Stimulated activated naive CD8-positive, alpha-beta T cell treated with anti-CD3 and anti-CD28 coated beads, Interleukin-15, amount 100 ng/mL, for 72 hours (primary cell): Measurements from ENCODE around the gene RAPGEF1.
A peak's percentile ranks its signal among the peaks of the same experiment; 100 is the strongest.
"Not testable (repeated sequence)": the region's sequence is repeated elsewhere in the genome, so short reads cannot be mapped to it uniquely, and the experiment has no call there.

Source experiments
- ATAC-seq: fragments of 150-1000 bp; cut with Tn5 transposase; 2 replicates; pipeline ENCODE4 v1.10.0; 2021; ENCODE audit warnings: mild to moderate bottlenecking, moderate library complexity
- DNase-seq, 2 donors: peaks; one replicate each; pipeline ENCODE4 v3.0.0; 2021 to 2022
- H3K27ac Mint-ChIP-seq, 2 donors: one replicate each; pipeline ENCODE4 v1.8.0; 2022; ENCODE audit warnings: mild to moderate bottlenecking in 2 of 2, mixed read lengths in 2 of 2, moderate library complexity in 2 of 2
- H3K27me3 Mint-ChIP-seq: one replicate; pipeline ENCODE4 v1.8.0; 2022; ENCODE audit warnings: mixed read lengths
- H3K4me1 Mint-ChIP-seq: one replicate; pipeline ENCODE4 v1.8.0; 2022; ENCODE audit warnings: mild to moderate bottlenecking, mixed read lengths
- H3K4me3 Mint-ChIP-seq, 2 donors: one replicate each; pipeline ENCODE4 v1.8.0; 2022; ENCODE audit warnings: mild to moderate bottlenecking in 2 of 2, mixed read lengths in 2 of 2, moderate library complexity in 1 of 2
- H3K9me3 Mint-ChIP-seq, 2 donors: one replicate each; pipeline ENCODE4 v1.8.0; 2022; ENCODE audit warnings: mixed read lengths in 2 of 2

The RAPGEF1 gene

GRCh38 chr9:131695836-131696460 is 43.9 kb downstream of the RAPGEF1 start:
- Mint-ChIP-seq H3K9me3 (no peaks in the 10 kb centered on the region), H3K4me1 (peaks cover 86% of the 10 kb centered on the region), H3K4me3 (no peak overlapping the region), H3K27ac (no peak overlapping the region), H3K27me3 (no peaks in the 10 kb centered on the region)
- DNase-seq (no peak), ATAC-seq (no peak)

GRCh38 chr9:131695366-131695765 is 44.5 kb downstream of the RAPGEF1 start:
- H3K27me3 Mint-ChIP-seq, result no peaks in the 10 kb centered on the region
- no peak overlapping the region for H3K27ac Mint-ChIP-seq
- DNase-seq, result no peak
- H3K4me1 Mint-ChIP-seq, result peaks cover 91% of the 10 kb centered on the region
- H3K9me3 Mint-ChIP-seq, result no peaks in the 10 kb centered on the region
- no peak overlapping the region for H3K4me3 Mint-ChIP-seq
- no peak for ATAC-seq

- Mint-ChIP-seq H3K4me1 (peaks cover 90% of the 10 kb centered on the region), H3K4me3 (peak overlapping the region; percentile 7 to 17), H3K27ac (no peak overlapping the region), H3K9me3 (no peaks in the 10 kb centered on the region), H3K27me3 (no peaks in the 10 kb centered on the region)
- DNase-seq (no peak), ATAC-seq (no peak)
Measured at GRCh38 chr9:131693651-131694597, 46.0 kb downstream of the RAPGEF1 start.

GRCh38 chr9:131692612-131693562 is 47.0 kb downstream of the RAPGEF1 start:
- H3K4me3 Mint-ChIP-seq, result no peak overlapping the region
- ATAC-seq, result no peak
- H3K4me1 Mint-ChIP-seq, result peaks cover 80% of the 10 kb centered on the region
- no peaks in the 10 kb centered on the region for H3K9me3 Mint-ChIP-seq
- no peaks in the 10 kb centered on the region for H3K27me3 Mint-ChIP-seq
- no peak overlapping the region for H3K27ac Mint-ChIP-seq
- no peak for DNase-seq

- H3K4me3 Mint-ChIP-seq, result peak overlapping the region; percentile 62 to 71
- ATAC-seq, result no peak
- no peak for DNase-seq
- peak overlapping the region in 1 of 2 donors; percentile 83 for H3K27ac Mint-ChIP-seq
- H3K27me3 Mint-ChIP-seq, result no peaks in the 10 kb centered on the region
- peaks cover 76% of the 10 kb centered on the region for H3K4me1 Mint-ChIP-seq
- no peaks in the 10 kb centered on the region for H3K9me3 Mint-ChIP-seq
Measured at GRCh38 chr9:131691969-131692611, 47.8 kb downstream of the RAPGEF1 start.

- Mint-ChIP-seq H3K4me1 (peaks cover 80% of the 10 kb centered on the region), H3K27me3 (no peaks in the 10 kb centered on the region), H3K9me3 (no peaks in the 10 kb centered on the region), H3K4me3 (peak overlapping the region; percentile 52 to 67), H3K27ac (peak overlapping the region in 1 of 2 donors; percentile 36)
- ATAC-seq, result peak; percentile 65
- no peak for DNase-seq
Measured at GRCh38 chr9:131690941-131691573, 48.8 kb downstream of the RAPGEF1 start.

- H3K4me3 Mint-ChIP-seq, result no peak overlapping the region
Measured at GRCh38 chr9:131690462-131690861, 49.4 kb downstream of the RAPGEF1 start.

GRCh38 chr9:131688377-131688776 is 51.5 kb downstream of the RAPGEF1 start:
- ATAC-seq, result no peak
- H3K27ac Mint-ChIP-seq, result no peak overlapping the region
- H3K9me3 Mint-ChIP-seq, result no peaks in the 10 kb centered on the region
- no peak for DNase-seq
- no peaks in the 10 kb centered on the region for H3K27me3 Mint-ChIP-seq
- H3K4me3 Mint-ChIP-seq, result no peak overlapping the region
- H3K4me1 Mint-ChIP-seq, result peaks cover 58% of the 10 kb centered on the region

More at GRCh38 chr9:131690462-131690861, 49.4 kb downstream of the RAPGEF1 start:
- Mint-ChIP-seq H3K9me3 (no peaks in the 10 kb centered on the region), H3K4me1 (peaks cover 78% of the 10 kb centered on the region), H3K27ac (no peak overlapping the region), H3K27me3 (no peaks in the 10 kb centered on the region)
- DNase-seq (no peak), ATAC-seq (no peak)

GRCh38 chr9:131685753-131686706 is 53.8 kb downstream of the RAPGEF1 start:
- Mint-ChIP-seq H3K27ac (peak overlapping the region in 1 of 2 donors; percentile 59), H3K4me3 (no peak overlapping the region), H3K27me3 (no peaks in the 10 kb centered on the region), H3K9me3 (no peaks in the 10 kb centered on the region), H3K4me1 (peaks cover 53% of the 10 kb centered on the region)
- ATAC-seq (no peak), DNase-seq (no peak)

GRCh38 chr9:131683094-131683493 is 56.8 kb downstream of the RAPGEF1 start:
- not testable (repeated sequence) for H3K4me3 Mint-ChIP-seq, H3K9me3 Mint-ChIP-seq, H3K27ac Mint-ChIP-seq, ATAC-seq, H3K27me3 Mint-ChIP-seq, DNase-seq
- H3K4me1 Mint-ChIP-seq, result peaks cover 63% of the 10 kb centered on the region

- Mint-ChIP-seq H3K4me3 (no peak overlapping the region), H3K27ac (no peak overlapping the region), H3K4me1 (peaks cover 68% of the 10 kb centered on the region), H3K9me3 (no peaks in the 10 kb centered on the region), H3K27me3 (no peaks in the 10 kb centered on the region)
- DNase-seq (no peak), ATAC-seq (no peak)
Measured at GRCh38 chr9:131682261-131682660, 57.6 kb downstream of the RAPGEF1 start.

GRCh38 chr9:131681826-131682225 is 58.0 kb downstream of the RAPGEF1 start:
- not testable (repeated sequence) for H3K27me3 Mint-ChIP-seq, H3K27ac Mint-ChIP-seq, DNase-seq, H3K9me3 Mint-ChIP-seq, ATAC-seq, H3K4me3 Mint-ChIP-seq
- peaks cover 71% of the 10 kb centered on the region for H3K4me1 Mint-ChIP-seq

- not testable (repeated sequence) for DNase-seq, ATAC-seq, H3K4me3 Mint-ChIP-seq, H3K27me3 Mint-ChIP-seq, H3K9me3 Mint-ChIP-seq, H3K27ac Mint-ChIP-seq
- peaks cover 73% of the 10 kb centered on the region for H3K4me1 Mint-ChIP-seq
Measured at GRCh38 chr9:131681108-131681507, 58.8 kb downstream of the RAPGEF1 start.
